Measurements from ENCODE around the gene PIH1D1.
A peak's percentile ranks its signal among the peaks of the same experiment; 100 is the strongest.

Gene PIH1D1

GRCh38 chr19:49434907-49435583 lies 16.6 kb downstream of the PIH1D1 start:
- H3K4me3 ChIP-seq (replicated peaks in 1 of 2; ENCODE audit: low read depth in 2 of 2, low read length in 2 of 2): no peak overlapping the region
- TF ChIP-seq, protein P1, sequence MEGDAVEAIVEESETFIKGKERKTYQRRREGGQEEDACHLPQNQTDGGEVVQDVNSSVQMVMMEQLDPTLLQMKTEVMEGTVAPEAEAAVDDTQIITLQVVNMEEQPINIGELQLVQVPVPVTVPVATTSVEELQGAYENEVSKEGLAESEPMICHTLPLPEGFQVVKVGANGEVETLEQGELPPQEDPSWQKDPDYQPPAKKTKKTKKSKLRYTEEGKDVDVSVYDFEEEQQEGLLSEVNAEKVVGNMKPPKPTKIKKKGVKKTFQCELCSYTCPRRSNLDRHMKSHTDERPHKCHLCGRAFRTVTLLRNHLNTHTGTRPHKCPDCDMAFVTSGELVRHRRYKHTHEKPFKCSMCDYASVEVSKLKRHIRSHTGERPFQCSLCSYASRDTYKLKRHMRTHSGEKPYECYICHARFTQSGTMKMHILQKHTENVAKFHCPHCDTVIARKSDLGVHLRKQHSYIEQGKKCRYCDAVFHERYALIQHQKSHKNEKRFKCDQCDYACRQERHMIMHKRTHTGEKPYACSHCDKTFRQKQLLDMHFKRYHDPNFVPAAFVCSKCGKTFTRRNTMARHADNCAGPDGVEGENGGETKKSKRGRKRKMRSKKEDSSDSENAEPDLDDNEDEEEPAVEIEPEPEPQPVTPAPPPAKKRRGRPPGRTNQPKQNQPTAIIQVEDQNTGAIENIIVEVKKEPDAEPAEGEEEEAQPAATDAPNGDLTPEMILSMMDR (IDR thresholded peaks at IDR 0.05; ENCODE audit: low read depth, low read length): no peak
- DNase-seq (ENCODE audit: low read depth in 2 of 2): no peak

GRCh38 chr19:49433240-49433901 lies 18.2 kb downstream of the PIH1D1 start:
- no peak for DNase-seq (ENCODE audit: low read depth in 2 of 2)
- TF ChIP-seq, protein P1 (IDR thresholded peaks at IDR 0.05; ENCODE audit: low read depth, low read length): no peak

GRCh38 chr19:49432141-49433073 lies 19.2 kb downstream of the PIH1D1 start:
- TF ChIP-seq, protein P1 (IDR thresholded peaks at IDR 0.05; ENCODE audit: low read depth, low read length): no peak
- H3K4me3 ChIP-seq (replicated peaks in 1 of 2; ENCODE audit: low read depth in 2 of 2, low read length in 2 of 2): no peak overlapping the region

More at GRCh38 chr19:49433240-49433901, 18.2 kb downstream of the PIH1D1 start:
- no peak overlapping the region for H3K4me3 ChIP-seq (replicated peaks in 1 of 2; ENCODE audit: low read depth in 2 of 2, low read length in 2 of 2)

DNA sequence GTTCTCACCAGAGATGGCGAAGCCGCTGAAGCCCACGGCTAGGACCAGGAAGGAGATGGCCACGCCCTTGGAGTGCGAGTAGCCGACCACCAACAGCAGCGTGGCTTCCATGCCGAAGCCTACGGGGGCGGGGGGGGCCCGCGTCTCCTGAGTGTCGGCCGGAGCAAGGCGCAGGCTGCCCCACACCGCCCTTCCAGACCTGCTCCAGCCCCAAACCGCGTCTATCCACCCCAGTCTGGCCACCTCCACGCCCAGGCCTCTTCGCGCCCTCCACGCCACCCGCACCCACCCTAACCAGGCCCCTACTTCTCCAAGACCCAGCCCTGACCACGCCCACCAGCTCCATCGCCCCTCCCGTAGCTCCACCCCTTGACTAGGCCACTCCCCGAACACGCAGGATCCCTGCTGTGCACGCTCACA lies 20.3 kb downstream of the PIH1D1 start:
- no peak for DNase-seq (ENCODE audit: low read depth in 2 of 2)
- H3K4me3 ChIP-seq (replicated peaks in 1 of 2; ENCODE audit: low read depth in 2 of 2, low read length in 2 of 2): no peak overlapping the region
- TF ChIP-seq, protein P1 (IDR thresholded peaks at IDR 0.05; ENCODE audit: low read depth, low read length): no peak

More at GRCh38 chr19:49432141-49433073, 19.2 kb downstream of the PIH1D1 start:
- no peak for DNase-seq (ENCODE audit: low read depth in 2 of 2)

DNA sequence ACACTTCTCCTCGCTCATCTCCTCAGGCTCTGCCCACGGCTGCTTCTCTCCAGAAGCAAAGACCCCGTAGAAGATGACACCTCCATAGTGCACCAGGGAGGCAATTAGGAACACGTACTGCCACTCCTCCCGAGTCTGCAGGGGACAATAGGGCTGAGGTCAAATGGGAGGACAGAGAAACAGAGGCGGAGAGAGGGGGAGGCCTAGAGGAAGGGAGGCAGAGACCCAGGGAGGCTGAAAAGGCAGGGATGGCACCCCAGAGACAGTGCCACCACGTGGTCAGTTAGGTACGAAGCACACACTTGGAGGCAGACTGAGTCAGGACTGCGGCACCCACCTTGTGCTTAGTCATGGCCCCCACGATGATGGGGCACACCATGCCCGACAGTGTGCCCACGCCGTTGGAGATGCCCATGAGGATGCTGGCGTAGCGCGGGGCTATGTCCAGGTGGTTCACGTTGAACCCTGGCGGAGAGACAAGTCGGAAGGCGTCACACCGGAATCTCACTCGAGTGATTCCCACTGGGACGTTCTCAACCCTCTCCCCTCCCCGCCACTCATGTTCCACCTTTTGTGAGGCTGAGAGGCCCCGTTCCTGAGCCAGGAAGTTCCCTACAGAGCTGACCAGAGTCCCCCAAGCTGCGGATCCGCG lies 20.8 kb downstream of the PIH1D1 start:
- no peak for DNase-seq (ENCODE audit: low read depth in 2 of 2)
- TF ChIP-seq, protein P1 (IDR thresholded peaks at IDR 0.05; ENCODE audit: low read depth, low read length): peak; percentile 7
- no peak overlapping the region for H3K4me3 ChIP-seq (replicated peaks in 1 of 2; ENCODE audit: low read depth in 2 of 2, low read length in 2 of 2)

DNA sequence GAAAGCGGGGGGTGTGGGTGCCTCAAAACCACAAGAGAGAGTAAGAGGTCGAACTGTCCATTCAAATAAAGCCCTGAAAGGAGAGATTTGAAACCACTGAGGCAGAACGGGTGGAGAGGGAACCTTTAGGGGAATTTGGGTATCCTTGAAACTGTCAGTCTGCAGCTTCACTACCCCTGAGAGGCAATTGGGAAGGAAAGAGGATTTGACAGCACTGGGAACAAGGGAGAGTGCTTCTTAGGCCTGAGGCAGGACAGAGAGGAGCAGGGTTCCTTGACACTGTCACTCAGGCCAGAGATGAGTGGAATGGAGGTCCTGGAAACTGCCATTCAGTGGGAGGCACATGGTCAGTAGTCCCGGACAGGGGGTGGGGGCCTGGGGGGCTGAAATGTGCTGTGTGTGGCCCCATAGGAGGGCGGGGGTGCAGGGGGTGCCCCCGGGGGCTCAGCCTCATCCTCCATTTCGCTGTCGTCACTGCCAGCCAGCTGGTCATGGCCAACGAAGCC lies 21.4 kb downstream of the PIH1D1 start:
- no peak overlapping the region for H3K4me3 ChIP-seq (replicated peaks in 1 of 2; ENCODE audit: low read depth in 2 of 2, low read length in 2 of 2)
- TF ChIP-seq, protein P1 (IDR thresholded peaks at IDR 0.05; ENCODE audit: low read depth, low read length): no peak
- no peak for DNase-seq (ENCODE audit: low read depth in 2 of 2)

Data from cardiac fibroblast (primary cell).